SH-SY5Y (cell line): ENCODE data around the gene ZPR1.

Source experiments
- GATA2 ChIP-seq: IDR thresholded peaks from 2 replicates; pipeline ENCODE4 v1.6.1; 2011; ENCODE audit warnings: mild to moderate bottlenecking, low read depth, low read length
- GATA3 ChIP-seq: IDR thresholded peaks from 2 replicates; pipeline ENCODE4 v1.6.1; 2011; ENCODE audit warnings: low read depth, mild to moderate bottlenecking, low read length, moderate library complexity

DNA sequence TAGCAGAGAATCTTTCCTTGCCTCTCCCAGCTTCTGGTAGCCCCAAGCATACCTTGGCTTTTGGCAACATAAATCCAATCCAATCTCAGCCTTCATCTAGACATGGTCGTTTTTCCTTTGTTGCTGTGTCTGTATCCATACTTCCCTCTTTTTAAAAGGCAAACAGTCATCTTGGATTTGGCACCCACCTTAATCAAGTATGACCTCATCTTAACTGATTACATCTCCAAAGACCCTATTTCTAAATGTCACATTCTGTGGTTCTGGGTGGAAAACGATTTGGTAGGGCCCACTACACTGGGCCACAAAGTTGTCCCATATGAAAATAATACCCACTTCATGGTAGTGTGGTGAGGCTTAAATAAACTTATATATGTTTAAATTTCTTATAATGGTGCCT is 15.9 kb downstream of the ZPR1 start:
- TF ChIP-seq GATA2 (no peak), GATA3 (no peak)
